Measurements from ENCODE around the gene ALG10B. TPM values are rescaled to one million over a fixed set of nuclear protein-coding genes. Genes with fewer than 3 reads are reported as not detected.
"Not testable (repeated sequence)": the region's sequence is repeated elsewhere in the genome, so short reads cannot be mapped to it uniquely, and the experiment has no call there.

Gene ALG10B
- total RNA-seq, 2 donors from 2014 or later, result 5.6 to 6.2 TPM

DNA sequence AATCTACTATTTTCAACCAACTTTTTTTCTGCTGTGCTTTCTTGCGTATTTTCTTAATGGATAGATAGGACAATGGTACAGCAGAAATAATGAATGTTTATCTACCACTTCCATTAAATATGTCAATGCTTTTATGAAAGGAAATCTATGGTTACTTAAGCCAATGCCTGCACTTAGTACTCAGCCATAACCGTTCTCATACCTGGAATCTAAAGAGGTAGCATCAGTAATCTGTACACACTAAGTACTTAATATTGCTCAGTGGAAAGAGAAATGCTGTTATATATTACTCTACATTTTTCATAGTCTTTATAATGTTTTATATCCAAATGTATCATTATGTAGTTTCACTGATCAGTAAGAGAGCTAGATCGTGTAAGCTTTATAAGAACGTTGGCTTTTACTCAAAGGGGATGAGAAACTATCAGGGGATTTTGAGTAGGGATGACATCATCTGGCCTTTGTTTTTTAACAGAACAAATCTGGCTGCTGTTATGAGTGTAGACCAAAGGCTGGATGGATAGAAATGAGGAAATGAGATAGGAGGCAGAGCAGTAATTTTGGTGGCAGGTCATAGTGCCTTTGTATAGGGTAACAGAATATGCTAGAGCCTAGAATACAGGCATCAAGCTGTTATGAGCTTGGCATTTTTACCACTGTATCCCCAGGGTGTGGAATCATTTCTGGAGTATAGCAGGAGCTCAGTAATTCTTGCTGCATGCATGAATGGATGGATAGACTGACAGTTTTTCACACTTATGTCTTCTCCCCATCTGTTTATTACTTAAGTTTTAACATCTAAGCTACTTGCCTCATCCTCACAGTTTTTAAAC is 34.0 kb downstream of the ALG10B start:
- ATAC-seq (no peak), DNase-seq (no peak)
- intact Hi-C loops (cut with DNase I), result no loop called here
- H3K9me3 ChIP-seq, result no peaks in the 10 kb centered on the region
- no peaks in the 10 kb centered on the region for H3K27me3 ChIP-seq
- H3K4me1 ChIP-seq, result no peaks in the 10 kb centered on the region
- no peak overlapping the region for H3K4me3 ChIP-seq
- no peak for TF ChIP-seq POLR2A (IDR thresholded peaks at IDR 0.05)
- no peak for TF ChIP-seq CTCF (IDR thresholded peaks at IDR 0.05)
- WGBS, 2 donors, result 53 to 58% methylated on average over 4 of the region's 4 CpGs
- no peaks in the 10 kb centered on the region for H3K36me3 ChIP-seq (replicated peaks in 1 of 2; ENCODE audit: insufficient read depth in 1 of 2, low read depth in 2 of 2)
- H3K27ac ChIP-seq, result no peak overlapping the region

DNA sequence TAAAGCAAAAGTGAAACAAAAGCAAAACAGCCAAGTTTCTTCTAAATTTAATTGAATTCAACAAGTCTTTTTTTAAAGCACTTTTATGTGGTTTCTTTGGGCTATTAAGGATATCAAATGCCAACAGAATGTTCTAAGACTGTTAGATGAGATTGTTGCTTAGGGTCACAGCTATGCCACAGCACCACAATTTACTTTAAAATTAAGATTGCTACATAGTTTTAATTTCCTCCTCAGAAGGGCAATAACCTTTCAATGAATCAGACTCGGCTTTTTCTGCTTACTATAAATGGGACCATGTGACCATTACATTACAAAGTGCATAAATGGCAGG is 34.6 kb downstream of the ALG10B start:
- intact Hi-C loops (cut with DNase I); H3K4me3 ChIP-seq; H3K36me3 ChIP-seq (replicated peaks in 1 of 2; ENCODE audit: insufficient read depth in 1 of 2, low read depth in 2 of 2); H3K27ac ChIP-seq; H3K9me3 ChIP-seq; H3K4me1 ChIP-seq; ATAC-seq; H3K27me3 ChIP-seq; DNase-seq: not testable (repeated sequence)
- WGBS, 2 donors, result 33 to 49% methylated on average over 1 of the region's 1 CpG

GRCh38 chr12:38367506-38367905 is 50.9 kb downstream of the ALG10B start:
- Histone ChIP-seq H3K27me3 (no peaks in the 10 kb centered on the region), H3K4me3 (no peak overlapping the region), H3K27ac (no peak overlapping the region), H3K9me3 (no peaks in the 10 kb centered on the region), H3K4me1 (no peaks in the 10 kb centered on the region), H3K36me3 (replicated peaks in 1 of 2; ENCODE audit: insufficient read depth in 1 of 2, low read depth in 2 of 2) (no peaks in the 10 kb centered on the region)
- DNase-seq (no peak), ATAC-seq (no peak)
- WGBS, 2 donors, result 49 to 55% methylated on average over 4 of the region's 4 CpGs
- intact Hi-C loops (cut with DNase I), result no loop called here
- TF ChIP-seq POLR2A (IDR thresholded peaks at IDR 0.05) (no peak), CTCF (IDR thresholded peaks at IDR 0.05) (no peak)

GRCh38 chr12:38370311-38370710 is 53.7 kb downstream of the ALG10B start:
- DNase-seq, result no peak
- Histone ChIP-seq H3K27ac (no peak overlapping the region), H3K36me3 (replicated peaks in 1 of 2; ENCODE audit: insufficient read depth in 1 of 2, low read depth in 2 of 2) (no peaks in the 10 kb centered on the region), H3K4me1 (no peaks in the 10 kb centered on the region), H3K27me3 (no peaks in the 10 kb centered on the region), H3K9me3 (no peaks in the 10 kb centered on the region), H3K4me3 (no peak overlapping the region)
- 66 to 67% methylated on average over 4 of the region's 4 CpGs for WGBS, 2 donors
- TF ChIP-seq CTCF (IDR thresholded peaks at IDR 0.05) (no peak), POLR2A (IDR thresholded peaks at IDR 0.05) (no peak)
- ATAC-seq, result no peak
- intact Hi-C loops (cut with DNase I), result no loop called here

DNA sequence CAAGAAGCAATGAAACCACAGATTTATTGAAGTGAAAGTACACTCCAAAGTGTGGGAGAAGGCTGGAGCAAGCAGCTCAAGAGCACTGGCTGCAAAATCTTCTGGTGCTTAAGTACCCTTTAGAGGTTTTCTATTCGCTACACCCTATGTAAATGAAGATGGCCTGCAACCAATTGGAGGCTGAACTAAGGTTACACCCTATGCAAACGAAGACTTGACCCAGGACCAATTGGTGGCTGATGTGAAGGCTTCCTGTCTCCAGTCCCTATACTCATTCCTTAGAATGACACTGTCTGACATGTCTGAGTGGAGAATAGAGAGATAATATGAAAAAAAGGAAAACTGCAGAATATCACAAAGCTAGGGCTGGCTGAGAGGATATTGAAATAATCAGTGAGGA is 57.2 kb downstream of the ALG10B start:
- Histone ChIP-seq H3K9me3 (no peaks in the 10 kb centered on the region), H3K27ac (no peak overlapping the region), H3K4me3 (no peak overlapping the region), H3K36me3 (replicated peaks in 1 of 2; ENCODE audit: insufficient read depth in 1 of 2, low read depth in 2 of 2) (no peaks in the 10 kb centered on the region), H3K4me1 (no peaks in the 10 kb centered on the region), H3K27me3 (no peaks in the 10 kb centered on the region)
- intact Hi-C loops (cut with DNase I), result no loop called here
- TF ChIP-seq CTCF (IDR thresholded peaks at IDR 0.05) (no peak), POLR2A (IDR thresholded peaks at IDR 0.05) (no peak)
- DNase-seq, result no peak
- no peak for ATAC-seq
- WGBS, 2 donors, result 31 to 39% methylated on average over 2 of the region's 2 CpGs

Measured in body of pancreas (tissue), 4 donors.